Measurements from ENCODE around the gene ILDR2.

Gene ILDR2

DNA sequence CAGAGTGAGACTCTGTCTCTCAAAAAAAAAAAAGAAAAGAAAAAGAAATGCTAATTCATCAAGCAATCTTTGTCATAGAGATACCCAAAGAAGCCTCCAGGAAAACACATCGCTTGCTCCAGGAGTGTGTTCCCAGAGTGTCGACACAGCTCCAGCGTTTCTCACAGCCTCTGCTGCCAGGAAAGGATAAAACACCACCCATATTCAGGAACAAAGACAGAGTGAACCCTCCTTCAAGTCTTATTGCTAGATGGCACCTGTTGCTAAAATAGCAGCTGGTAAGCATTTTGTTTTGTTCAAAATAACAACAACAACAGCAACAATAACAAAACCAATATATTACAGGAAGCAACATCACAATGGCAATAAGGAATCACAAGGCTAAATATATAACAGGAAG, 3.1 kb downstream of the ILDR2 start:
- no peaks in the 10 kb centered on the region for H3K4me1 ChIP-seq (ENCODE audit: control insufficient read depth in 1 of 2, insufficient read depth in 2 of 2, low read length in 2 of 2)
- no peak overlapping the region for H2BK120ac ChIP-seq (ENCODE audit: insufficient read depth, low read length, poor library complexity)
- no peak overlapping the region for H2AK5ac ChIP-seq (ENCODE audit: low read length)
- no peak overlapping the region for H3K4me3 ChIP-seq (ENCODE audit: low read depth, low read length)
- H3K9me3 ChIP-seq (ENCODE audit: insufficient read depth, low read depth, low read length): no peaks in the 10 kb centered on the region
- H2BK5ac ChIP-seq (ENCODE audit: low read depth, low read length, poor library complexity): no peak overlapping the region
- H4K8ac ChIP-seq (ENCODE audit: low read depth, low read length): no peak overlapping the region
- no peaks in the 10 kb centered on the region for H3K36me3 ChIP-seq (ENCODE audit: control insufficient read depth in 1 of 2, insufficient read depth in 2 of 2, low read length in 2 of 2)
- no peak overlapping the region for H3K9ac ChIP-seq (ENCODE audit: low read length)
- H3K27me3 ChIP-seq (ENCODE audit: insufficient read depth, low read length): peaks cover 40% of the 10 kb centered on the region
- H2BK12ac ChIP-seq (ENCODE audit: low read length): no peak overlapping the region
- no peak overlapping the region for H4K12ac ChIP-seq (ENCODE audit: low read depth, low read length)
- H4K91ac ChIP-seq (ENCODE audit: low read depth, low read length): no peak overlapping the region
- no peak overlapping the region for H3K4ac ChIP-seq (ENCODE audit: low read depth, low read length)
- H3K23ac ChIP-seq (ENCODE audit: low read length): no peak overlapping the region
- no peak overlapping the region for H3K27ac ChIP-seq (ENCODE audit: low read depth, low read length)
- H2AFZ ChIP-seq (ENCODE audit: insufficient read depth, low read length, poor library complexity): no peak overlapping the region
- no peak overlapping the region for H3K4me2 ChIP-seq (ENCODE audit: low read length)
- DNase-seq: no peak
- WGBS (ENCODE audit: extremely low coverage, insufficient coverage, insufficient read length): no CpG with 5 or more reads among the region's 3 CpGs
- H3K79me1 ChIP-seq (ENCODE audit: low read length): peaks cover 3% of the 10 kb centered on the region
- peaks cover 3% of the 10 kb centered on the region for H3K79me2 ChIP-seq (ENCODE audit: control insufficient read depth, insufficient read depth, low read length, poor library complexity)
- H3K14ac ChIP-seq (ENCODE audit: low read length): no peak overlapping the region
- no peak overlapping the region for H3K18ac ChIP-seq (ENCODE audit: low read length)

DNA sequence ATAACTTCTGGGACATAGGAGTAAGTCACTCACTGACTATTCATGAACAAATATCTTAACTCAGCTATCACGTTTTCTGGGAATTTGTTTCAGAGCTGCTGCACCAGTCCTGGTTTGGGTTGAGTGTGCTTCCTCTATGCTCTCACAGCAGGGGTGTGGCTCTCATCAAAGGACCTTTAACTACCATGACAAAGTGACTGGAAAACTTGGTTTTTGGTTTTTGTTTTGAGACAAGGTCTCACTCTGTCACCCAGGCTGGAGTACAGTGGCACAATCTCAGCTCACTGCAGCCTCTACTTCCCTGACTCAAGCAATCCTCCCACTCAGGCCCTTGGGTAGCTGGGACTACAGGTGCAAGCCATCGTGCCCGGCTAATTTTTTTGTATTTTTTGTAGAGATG, 4.1 kb downstream of the ILDR2 start:
- DNase-seq: no peak
- no peak overlapping the region for H3K14ac ChIP-seq (ENCODE audit: low read length)
- no peak overlapping the region for H4K8ac ChIP-seq (ENCODE audit: low read depth, low read length)
- H3K9me3 ChIP-seq (ENCODE audit: insufficient read depth, low read depth, low read length): no peaks in the 10 kb centered on the region
- H2BK5ac ChIP-seq (ENCODE audit: low read depth, low read length, poor library complexity): no peak overlapping the region
- no CpG with 5 or more reads among the region's 3 CpGs for WGBS (ENCODE audit: extremely low coverage, insufficient coverage, insufficient read length)
- H2AK5ac ChIP-seq (ENCODE audit: low read length): no peak overlapping the region
- H2AFZ ChIP-seq (ENCODE audit: insufficient read depth, low read length, poor library complexity): no peak overlapping the region
- no peak overlapping the region for H2BK12ac ChIP-seq (ENCODE audit: low read length)
- no peak overlapping the region for H4K91ac ChIP-seq (ENCODE audit: low read depth, low read length)
- H3K4me1 ChIP-seq (ENCODE audit: control insufficient read depth in 1 of 2, insufficient read depth in 2 of 2, low read length in 2 of 2): no peaks in the 10 kb centered on the region
- no peaks in the 10 kb centered on the region for H3K36me3 ChIP-seq (ENCODE audit: control insufficient read depth in 1 of 2, insufficient read depth in 2 of 2, low read length in 2 of 2)
- no peak overlapping the region for H3K27ac ChIP-seq (ENCODE audit: low read depth, low read length)
- H3K4me2 ChIP-seq (ENCODE audit: low read length): no peak overlapping the region
- H3K4me3 ChIP-seq (ENCODE audit: low read depth, low read length): no peak overlapping the region
- H3K23ac ChIP-seq (ENCODE audit: low read length): no peak overlapping the region
- peaks cover 33% of the 10 kb centered on the region for H3K27me3 ChIP-seq (ENCODE audit: insufficient read depth, low read length)
- no peak overlapping the region for H3K4ac ChIP-seq (ENCODE audit: low read depth, low read length)
- no peak overlapping the region for H3K18ac ChIP-seq (ENCODE audit: low read length)
- H3K9ac ChIP-seq (ENCODE audit: low read length): no peak overlapping the region
- no peak overlapping the region for H2BK120ac ChIP-seq (ENCODE audit: insufficient read depth, low read length, poor library complexity)
- peaks cover 3% of the 10 kb centered on the region for H3K79me1 ChIP-seq (ENCODE audit: low read length)
- H3K79me2 ChIP-seq (ENCODE audit: control insufficient read depth, insufficient read depth, low read length, poor library complexity): peaks cover 3% of the 10 kb centered on the region
- H4K12ac ChIP-seq (ENCODE audit: low read depth, low read length): no peak overlapping the region

DNA sequence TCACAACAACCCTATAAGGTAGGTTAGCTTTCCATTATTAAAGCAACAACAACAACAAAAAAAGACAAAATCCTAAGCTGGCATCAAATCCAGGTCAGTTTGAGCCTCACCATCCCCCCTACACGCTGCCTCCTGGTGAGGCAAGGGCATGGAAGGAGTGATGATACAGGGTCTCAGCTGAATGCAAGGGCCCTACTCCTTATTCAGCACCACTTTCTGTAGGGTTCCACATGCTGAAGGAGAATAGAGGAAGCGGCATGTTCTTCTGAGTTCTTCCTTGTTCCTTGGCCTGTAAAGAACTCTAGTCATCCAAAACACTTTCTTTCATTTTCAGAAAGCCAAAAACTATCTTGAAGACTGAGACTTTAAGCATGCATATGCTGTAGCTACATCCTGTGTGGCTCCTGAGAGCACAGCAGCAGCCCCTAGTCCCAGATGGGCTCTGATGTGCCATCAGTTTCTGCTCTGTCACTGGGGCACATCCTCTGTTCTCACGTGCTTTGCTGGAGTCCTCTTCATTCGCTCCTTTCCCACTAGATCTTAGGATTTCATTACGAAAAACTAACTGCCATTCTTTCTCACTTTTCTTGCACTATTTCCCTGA, 6.2 kb downstream of the ILDR2 start:
- H3K23ac ChIP-seq (ENCODE audit: low read length): no peak overlapping the region
- H2AK5ac ChIP-seq (ENCODE audit: low read length): no peak overlapping the region
- DNase-seq: no peak
- no peak overlapping the region for H3K27ac ChIP-seq (ENCODE audit: low read depth, low read length)
- no peak overlapping the region for H4K8ac ChIP-seq (ENCODE audit: low read depth, low read length)
- peaks cover 15% of the 10 kb centered on the region for H3K27me3 ChIP-seq (ENCODE audit: insufficient read depth, low read length)
- H3K4me3 ChIP-seq (ENCODE audit: low read depth, low read length): no peak overlapping the region
- H3K4me2 ChIP-seq (ENCODE audit: low read length): no peak overlapping the region
- H3K9ac ChIP-seq (ENCODE audit: low read length): no peak overlapping the region
- no peak overlapping the region for H3K18ac ChIP-seq (ENCODE audit: low read length)
- H3K36me3 ChIP-seq (ENCODE audit: control insufficient read depth in 1 of 2, insufficient read depth in 2 of 2, low read length in 2 of 2): no peaks in the 10 kb centered on the region
- no peak overlapping the region for H2BK120ac ChIP-seq (ENCODE audit: insufficient read depth, low read length, poor library complexity)
- H2BK12ac ChIP-seq (ENCODE audit: low read length): no peak overlapping the region
- H3K14ac ChIP-seq (ENCODE audit: low read length): no peak overlapping the region
- H3K79me2 ChIP-seq (ENCODE audit: control insufficient read depth, insufficient read depth, low read length, poor library complexity): no peaks in the 10 kb centered on the region
- no peaks in the 10 kb centered on the region for H3K79me1 ChIP-seq (ENCODE audit: low read length)
- no peak overlapping the region for H2AFZ ChIP-seq (ENCODE audit: insufficient read depth, low read length, poor library complexity)
- no peak overlapping the region for H4K91ac ChIP-seq (ENCODE audit: low read depth, low read length)
- no peak overlapping the region for H2BK5ac ChIP-seq (ENCODE audit: low read depth, low read length, poor library complexity)
- H3K9me3 ChIP-seq (ENCODE audit: insufficient read depth, low read depth, low read length): no peaks in the 10 kb centered on the region
- no CpG with 5 or more reads among the region's 5 CpGs for WGBS (ENCODE audit: extremely low coverage, insufficient coverage, insufficient read length)
- H4K12ac ChIP-seq (ENCODE audit: low read depth, low read length): no peak overlapping the region
- H3K4ac ChIP-seq (ENCODE audit: low read depth, low read length): no peak overlapping the region
- H3K4me1 ChIP-seq (ENCODE audit: control insufficient read depth in 1 of 2, insufficient read depth in 2 of 2, low read length in 2 of 2): no peaks in the 10 kb centered on the region

- H4K91ac ChIP-seq (ENCODE audit: low read depth, low read length): no peak overlapping the region
- no peak overlapping the region for H3K4ac ChIP-seq (ENCODE audit: low read depth, low read length)
- H3K14ac ChIP-seq (ENCODE audit: low read length): no peak overlapping the region
- DNase-seq: no peak
- H3K79me2 ChIP-seq (ENCODE audit: control insufficient read depth, insufficient read depth, low read length, poor library complexity): no peaks in the 10 kb centered on the region
- H2BK120ac ChIP-seq (ENCODE audit: insufficient read depth, low read length, poor library complexity): no peak overlapping the region
- H3K4me2 ChIP-seq (ENCODE audit: low read length): no peak overlapping the region
- no peaks in the 10 kb centered on the region for H3K27me3 ChIP-seq (ENCODE audit: insufficient read depth, low read length)
- H3K9me3 ChIP-seq (ENCODE audit: insufficient read depth, low read depth, low read length): no peaks in the 10 kb centered on the region
- no peak overlapping the region for H2AFZ ChIP-seq (ENCODE audit: insufficient read depth, low read length, poor library complexity)
- H3K36me3 ChIP-seq (ENCODE audit: control insufficient read depth in 1 of 2, insufficient read depth in 2 of 2, low read length in 2 of 2): no peaks in the 10 kb centered on the region
- no peak overlapping the region for H3K27ac ChIP-seq (ENCODE audit: low read depth, low read length)
- no peak overlapping the region for H4K8ac ChIP-seq (ENCODE audit: low read depth, low read length)
- H3K18ac ChIP-seq (ENCODE audit: low read length): no peak overlapping the region
- H4K12ac ChIP-seq (ENCODE audit: low read depth, low read length): no peak overlapping the region
- no CpG with 5 or more reads among the region's 1 CpG for WGBS (ENCODE audit: extremely low coverage, insufficient coverage, insufficient read length)
- H3K4me1 ChIP-seq (ENCODE audit: control insufficient read depth in 1 of 2, insufficient read depth in 2 of 2, low read length in 2 of 2): no peaks in the 10 kb centered on the region
- H2AK5ac ChIP-seq (ENCODE audit: low read length): no peak overlapping the region
- no peak overlapping the region for H3K23ac ChIP-seq (ENCODE audit: low read length)
- no peak overlapping the region for H2BK12ac ChIP-seq (ENCODE audit: low read length)
- H3K4me3 ChIP-seq (ENCODE audit: low read depth, low read length): no peak overlapping the region
- H2BK5ac ChIP-seq (ENCODE audit: low read depth, low read length, poor library complexity): no peak overlapping the region
- H3K79me1 ChIP-seq (ENCODE audit: low read length): no peaks in the 10 kb centered on the region
- H3K9ac ChIP-seq (ENCODE audit: low read length): no peak overlapping the region
Observed at GRCh38 chr1:166960858-166961474, 14.4 kb downstream of the ILDR2 start.
